ENCODE data around the gene ENTPD2.

Gene ENTPD2

GRCh38 chr9:137014166-137014565 lies 39.7 kb downstream of the ENTPD2 start:
- DNase-seq, result no peak

DNA sequence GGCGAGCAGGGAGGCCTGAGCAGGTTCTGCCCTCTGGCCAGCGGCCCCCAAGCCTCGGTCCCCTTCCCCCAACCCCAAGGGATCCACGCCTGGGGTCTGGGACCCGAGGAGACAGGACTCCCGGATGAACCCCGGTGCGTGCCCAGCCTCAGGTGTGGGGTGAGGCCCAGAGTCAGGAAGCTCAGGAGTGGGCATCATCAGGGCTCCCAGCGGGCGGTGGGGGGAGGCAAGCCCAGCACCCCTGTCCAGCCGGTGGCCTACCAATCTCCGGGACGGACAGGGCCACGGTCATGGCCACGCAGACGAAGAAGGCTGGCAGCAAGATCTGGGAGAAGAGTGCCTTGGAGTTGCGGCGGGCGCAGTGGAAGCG lies 40.3 kb downstream of the ENTPD2 start:
- no peak for DNase-seq

DNA sequence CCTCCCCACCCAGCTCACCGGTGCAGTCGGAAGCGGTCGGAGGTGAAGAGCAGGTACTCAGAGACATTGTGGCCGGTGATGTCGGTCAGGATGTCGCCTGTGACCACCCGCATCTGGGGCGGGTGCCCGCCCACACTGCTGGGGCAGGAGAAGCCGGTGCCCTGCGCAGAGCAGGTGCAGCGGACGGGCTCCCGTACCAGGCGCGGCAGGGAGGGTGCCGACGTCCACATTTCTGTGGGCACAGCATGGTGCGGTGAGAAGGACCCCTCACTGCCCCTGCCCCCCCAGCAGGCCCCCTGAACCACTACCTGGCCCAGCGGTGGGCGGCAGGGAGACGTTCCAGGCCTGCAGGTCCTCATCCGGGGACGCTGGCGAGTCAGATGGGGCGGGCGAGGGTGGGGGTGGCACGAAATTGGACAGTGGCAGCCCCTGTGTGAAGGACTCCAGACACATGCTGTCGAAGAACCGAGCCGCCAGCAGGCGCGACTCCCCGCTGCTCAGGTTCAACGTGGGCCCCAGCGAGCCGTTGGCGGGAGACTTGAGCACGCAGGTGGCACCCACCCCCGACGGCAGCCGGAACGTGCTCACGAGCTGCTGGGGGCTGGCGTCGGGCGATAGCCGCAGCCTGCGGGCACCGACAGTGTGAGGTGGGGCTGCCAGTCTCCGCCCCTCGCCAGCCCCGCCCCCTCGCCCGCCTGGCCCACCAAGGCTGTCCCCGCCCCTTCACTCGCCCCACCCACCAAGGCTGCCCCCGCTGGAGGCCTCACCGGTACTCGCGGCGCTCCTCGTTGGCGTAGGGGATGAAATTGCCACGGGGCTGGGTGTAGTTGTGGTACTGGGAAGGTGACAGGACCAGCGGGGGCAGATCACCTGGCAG lies 40.9 kb downstream of the ENTPD2 start:
- DNase-seq, result no peak

DNA sequence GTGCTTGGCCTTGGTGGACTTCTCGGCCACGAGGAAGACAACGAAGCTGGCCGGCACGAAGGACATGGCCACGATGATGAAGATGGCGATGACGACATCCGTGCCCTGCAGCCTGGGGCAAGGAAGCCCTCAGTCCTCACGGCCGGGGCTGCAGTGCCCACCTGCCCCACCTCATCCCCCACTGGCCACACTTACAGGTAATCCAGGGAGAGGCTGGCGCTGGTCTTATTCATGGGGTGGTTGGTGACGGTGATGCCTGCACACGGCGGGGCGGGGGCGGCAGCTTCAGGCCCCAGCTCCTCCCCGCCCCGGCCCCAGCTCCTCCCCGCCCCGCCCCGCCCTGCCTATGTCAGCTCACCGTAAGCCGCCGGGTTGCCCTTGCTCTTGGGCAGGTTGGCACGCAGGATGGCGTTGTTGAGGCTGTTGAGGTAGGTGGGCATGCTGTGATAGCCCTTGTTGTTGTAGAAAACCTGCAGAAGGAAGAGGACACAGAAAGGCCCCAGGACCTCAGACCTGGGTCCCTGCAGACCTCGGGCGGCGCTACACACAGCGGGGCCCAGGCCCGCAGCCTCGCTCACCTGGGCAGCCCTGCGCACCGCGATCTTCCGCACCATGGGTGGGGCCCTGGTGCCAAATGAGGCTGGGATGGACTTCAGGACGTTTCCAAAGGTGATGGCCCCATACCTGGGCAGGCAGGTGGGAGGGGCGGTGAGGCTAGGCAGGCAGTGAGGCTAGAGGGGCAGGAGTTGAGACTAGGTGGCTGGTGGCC lies 41.8 kb downstream of the ENTPD2 start:
- DNase-seq, result no peak

- DNase-seq, result no peak
These were observed 42.7 kb downstream of the ENTPD2 start for GRCh38 chr9:137011156-137011555.

GRCh38 chr9:137009938-137010732 lies 43.7 kb downstream of the ENTPD2 start:
- no peak for DNase-seq

- no peak for DNase-seq
These were observed 44.6 kb downstream of the ENTPD2 start for GRCh38 chr9:137009217-137009616.

- no peak for DNase-seq
These were observed 45.5 kb downstream of the ENTPD2 start for GRCh38 chr9:137008312-137008711.

- no peak for DNase-seq
These were observed 46.0 kb downstream of the ENTPD2 start for GRCh38 chr9:137007816-137008270.

DNA sequence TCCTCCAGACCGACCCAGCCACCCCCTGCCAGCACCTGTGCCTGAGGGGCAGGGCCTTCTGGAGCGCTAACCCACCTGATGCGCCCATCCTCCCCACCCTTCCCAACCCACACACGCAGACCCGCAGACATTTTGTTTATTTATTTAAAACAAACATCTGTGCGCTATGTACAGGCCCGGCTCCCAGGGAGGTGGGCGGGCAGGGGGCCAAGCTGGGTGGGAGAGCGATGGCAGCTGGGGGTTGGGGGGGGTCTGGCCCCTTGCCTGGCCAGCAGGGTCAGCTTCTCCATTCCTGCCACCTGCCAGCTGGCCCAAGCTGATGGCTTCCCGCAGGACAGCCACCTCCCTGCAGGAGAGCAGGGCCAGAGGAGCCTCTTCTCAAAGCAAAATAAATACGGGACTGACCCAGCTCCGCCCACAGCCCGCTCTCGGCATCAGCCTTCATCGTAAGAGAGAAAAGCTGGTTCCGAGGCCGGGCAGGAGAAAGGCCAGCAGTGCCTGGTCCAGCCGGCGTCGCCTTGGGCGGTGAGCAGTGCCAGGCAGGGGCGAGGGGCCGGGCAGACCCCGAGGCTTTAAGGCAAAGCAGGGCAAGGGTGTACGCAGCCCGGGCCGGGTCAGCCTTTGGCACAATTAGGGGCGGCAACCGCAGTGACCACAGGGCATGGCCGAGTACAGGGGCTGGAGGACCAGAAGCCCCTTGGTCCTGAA lies 46.6 kb downstream of the ENTPD2 start:
- no peak for DNase-seq

GRCh38 chr9:137006116-137007003 lies 47.5 kb downstream of the ENTPD2 start:
- DNase-seq, result no peak

DNA sequence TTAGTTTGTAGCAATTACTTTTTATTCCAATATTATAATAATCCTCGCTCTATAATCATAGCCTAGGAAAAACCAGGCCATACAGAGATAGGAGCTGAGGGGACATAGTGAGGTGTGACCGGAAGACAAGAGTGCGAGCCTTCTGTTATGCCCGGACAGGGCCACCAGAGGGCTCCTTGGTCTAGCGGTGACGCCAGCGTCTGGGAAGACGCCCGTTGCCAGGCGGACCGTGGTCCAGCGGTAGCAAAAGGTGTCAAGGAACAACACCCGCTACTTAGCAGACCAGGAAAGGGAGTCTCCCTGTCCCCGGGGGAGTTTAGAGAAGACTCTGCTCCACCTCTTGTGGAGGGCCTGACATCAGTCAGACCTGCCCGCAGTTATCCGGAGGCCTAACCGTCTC lies 49.6 kb downstream of the ENTPD2 start:
- DNase-seq, result peak; percentile 34

GRCh38 chr9:137002646-137003041 lies 51.2 kb downstream of the ENTPD2 start:
- no peak for DNase-seq

GRCh38 chr9:137001857-137002645 lies 51.8 kb downstream of the ENTPD2 start:
- DNase-seq, result no peak

- DNase-seq, result peak; percentile 65
These were observed 53.5 kb downstream of the ENTPD2 start for GRCh38 chr9:137000177-137000930.

Data from activated CD4-positive, alpha-beta T cell treated with anti-CD3 and anti-CD28 coated beads, Interleukin-2, Interleukin-6, amounts not matched to agents 100 ng/mL and 50 ng/mL, durations not matched to agents 16 hours and 8 hours (primary cell).